Activated T-helper 1 cell treated with anti-CD3 and anti-CD28 coated beads, Interleukin-12 subunit alpha, Interleukin-12 subunit beta, Interleukin-2, Interleukin-4 antibody, amounts not matched to agents 30 ng/mL and 10 ng/mL and 1 ng/mL, durations not matched to agents 14 hours and 24 hours and 36 hours (primary cell): ENCODE results near the gene ZNF12. TPM values are rescaled to one million over a fixed set of nuclear protein-coding genes. Genes with fewer than 3 reads are reported as not detected.
"Not testable (repeated sequence)": the region's sequence is repeated elsewhere in the genome, so short reads cannot be mapped to it uniquely, and the experiment has no call there.

ENCODE experiments used
- DNase-seq: peaks from one replicate; pipeline ENCODE4 v3.0.0; 2021; ENCODE audit warnings: low spot score
- H3K27ac Mint-ChIP-seq: one replicate; pipeline ENCODE4 v1.8.0; 2021; ENCODE audit warnings: mild to moderate bottlenecking, mixed read lengths
- H3K27me3 Mint-ChIP-seq: one replicate; pipeline ENCODE4 v1.8.0; 2022; ENCODE audit warnings: mild to moderate bottlenecking, moderate library complexity, mixed read lengths; ENCODE audit not compliant: insufficient read depth
- H3K36me3 Mint-ChIP-seq: one replicate; pipeline ENCODE4 v1.8.0; 2021; ENCODE audit warnings: low read depth, mixed read lengths
- H3K4me1 Mint-ChIP-seq: one replicate; pipeline ENCODE4 v1.8.0; 2021; ENCODE audit warnings: low read depth, mixed read lengths
- H3K4me3 Mint-ChIP-seq: one replicate; pipeline ENCODE4 v1.8.0; 2021; ENCODE audit warnings: mild to moderate bottlenecking, moderate library complexity, mixed read lengths
- H3K9me3 Mint-ChIP-seq: one replicate; pipeline ENCODE4 v1.8.0; 2021; ENCODE audit warnings: mixed read lengths
- intact Hi-C: fragments of 100-400 bp; cut with micrococcal nuclease; formaldehyde crosslinking; loops from one replicate; pipeline ENCODE4 v1.15.1; 2024
- total RNA-seq: library from RNA; stranded (reverse); gene quantifications from 2 replicates; pipeline ENCODE4 v1.2.3, GENCODE V29; 2022

Gene ZNF12
- total RNA-seq, 1 donor from 2014 or later = 19.7 TPM

GRCh38 chr7:6670851-6671250 is 35.9 kb downstream of the ZNF12 start:
- H3K36me3 Mint-ChIP-seq, DNase-seq, H3K4me3 Mint-ChIP-seq, H3K27me3 Mint-ChIP-seq, H3K27ac Mint-ChIP-seq, intact Hi-C loops, H3K4me1 Mint-ChIP-seq: not testable (repeated sequence)
- peaks cover 61% of the 10 kb centered on the region for H3K9me3 Mint-ChIP-seq

GRCh38 chr7:6658618-6659345 is 48.0 kb downstream of the ZNF12 start:
- Mint-ChIP-seq H3K36me3 (peaks cover 11% of the 10 kb centered on the region), H3K27me3 (peaks cover 6% of the 10 kb centered on the region), H3K27ac (no peak overlapping the region), H3K4me1 (no peaks in the 10 kb centered on the region), H3K4me3 (no peak overlapping the region), H3K9me3 (peaks cover 5% of the 10 kb centered on the region)
- intact Hi-C loops = no loop called here
- DNase-seq = no peak

- peaks cover 2% of the 10 kb centered on the region for H3K27me3 Mint-ChIP-seq
- no peak for DNase-seq
- no peaks in the 10 kb centered on the region for H3K4me1 Mint-ChIP-seq
- H3K9me3 Mint-ChIP-seq = peaks cover 5% of the 10 kb centered on the region
- peaks cover 16% of the 10 kb centered on the region for H3K36me3 Mint-ChIP-seq
- H3K27ac Mint-ChIP-seq = no peak overlapping the region
- H3K4me3 Mint-ChIP-seq = no peak overlapping the region
- intact Hi-C loops = no loop called here
Observed at GRCh38 chr7:6656413-6656812, 50.3 kb downstream of the ZNF12 start.

GRCh38 chr7:6655636-6656385 is 50.9 kb downstream of the ZNF12 start:
- Mint-ChIP-seq H3K27me3 (no peaks in the 10 kb centered on the region), H3K9me3 (peaks cover 1% of the 10 kb centered on the region), H3K4me1 (no peaks in the 10 kb centered on the region)

GRCh38 chr7:6654842-6655610 is 51.7 kb downstream of the ZNF12 start:
- Mint-ChIP-seq H3K27ac (no peak overlapping the region), H3K4me1 (no peaks in the 10 kb centered on the region), H3K27me3 (no peaks in the 10 kb centered on the region), H3K36me3 (peaks cover 28% of the 10 kb centered on the region), H3K4me3 (no peak overlapping the region), H3K9me3 (peaks cover 7% of the 10 kb centered on the region)
- DNase-seq = no peak
- intact Hi-C loops = no loop called here

More at GRCh38 chr7:6655636-6656385, 50.9 kb downstream of the ZNF12 start:
- H3K36me3 Mint-ChIP-seq = peaks cover 20% of the 10 kb centered on the region
- no peak overlapping the region for H3K4me3 Mint-ChIP-seq
- no peak overlapping the region for H3K27ac Mint-ChIP-seq
- no peak for DNase-seq
- intact Hi-C loops = no loop called here

GRCh38 chr7:6654113-6654841 is 52.5 kb downstream of the ZNF12 start:
- DNase-seq = no peak
- H3K27ac Mint-ChIP-seq = no peak overlapping the region
- H3K27me3 Mint-ChIP-seq = no peaks in the 10 kb centered on the region
- H3K4me1 Mint-ChIP-seq = no peaks in the 10 kb centered on the region
- intact Hi-C loops = no loop called here
- H3K9me3 Mint-ChIP-seq = peaks cover 11% of the 10 kb centered on the region
- peaks cover 34% of the 10 kb centered on the region for H3K36me3 Mint-ChIP-seq
- no peak overlapping the region for H3K4me3 Mint-ChIP-seq

- intact Hi-C loops = no loop called here
- Mint-ChIP-seq H3K36me3 (peaks cover 39% of the 10 kb centered on the region), H3K4me1 (no peaks in the 10 kb centered on the region), H3K27ac (no peak overlapping the region), H3K9me3 (peaks cover 11% of the 10 kb centered on the region), H3K4me3 (no peak overlapping the region), H3K27me3 (no peaks in the 10 kb centered on the region)
- DNase-seq = no peak
Observed at GRCh38 chr7:6653071-6654003, 53.4 kb downstream of the ZNF12 start.

GRCh38 chr7:6652446-6653011 is 54.2 kb downstream of the ZNF12 start:
- H3K27me3 Mint-ChIP-seq = no peaks in the 10 kb centered on the region
- no peak overlapping the region for H3K4me3 Mint-ChIP-seq
- intact Hi-C loops = no loop called here
- no peak for DNase-seq
- H3K4me1 Mint-ChIP-seq = no peaks in the 10 kb centered on the region
- peaks cover 42% of the 10 kb centered on the region for H3K36me3 Mint-ChIP-seq
- H3K27ac Mint-ChIP-seq = no peak overlapping the region
- H3K9me3 Mint-ChIP-seq = peaks cover 11% of the 10 kb centered on the region

- no peak for DNase-seq
- Mint-ChIP-seq H3K27me3 (no peaks in the 10 kb centered on the region), H3K4me3 (no peak overlapping the region), H3K27ac (no peak overlapping the region), H3K9me3 (peaks cover 11% of the 10 kb centered on the region), H3K4me1 (no peaks in the 10 kb centered on the region), H3K36me3 (peaks cover 47% of the 10 kb centered on the region)
- intact Hi-C loops = no loop called here
Observed at GRCh38 chr7:6651851-6652445, 54.8 kb downstream of the ZNF12 start.

- intact Hi-C loops = no loop called here
- peaks cover 11% of the 10 kb centered on the region for H3K9me3 Mint-ChIP-seq
- no peak for DNase-seq
- no peaks in the 10 kb centered on the region for H3K4me1 Mint-ChIP-seq
- H3K36me3 Mint-ChIP-seq = peaks cover 55% of the 10 kb centered on the region
- no peak overlapping the region for H3K4me3 Mint-ChIP-seq
- no peak overlapping the region for H3K27ac Mint-ChIP-seq
- H3K27me3 Mint-ChIP-seq = no peaks in the 10 kb centered on the region
Observed at GRCh38 chr7:6650521-6651011, 56.2 kb downstream of the ZNF12 start.

GRCh38 chr7:6650086-6650485 is 56.7 kb downstream of the ZNF12 start:
- Mint-ChIP-seq H3K4me3 (no peak overlapping the region), H3K36me3 (peaks cover 54% of the 10 kb centered on the region)
- intact Hi-C loops = no loop called here

More at GRCh38 chr7:6650086-6650485, 56.7 kb downstream of the ZNF12 start:
- Mint-ChIP-seq H3K4me1 (no peaks in the 10 kb centered on the region), H3K9me3 (peaks cover 11% of the 10 kb centered on the region), H3K27me3 (no peaks in the 10 kb centered on the region), H3K27ac (no peak overlapping the region)
- DNase-seq = no peak
